T-helper 2 cell treated with Interferon-gamma antibody and Interleukin-4, amounts not matched to agents 100 ng/mL and 5 ng/mL, for 36 hours (primary cell): Measurements from ENCODE around the gene TWF2. TPM values are rescaled to one million over a fixed set of nuclear protein-coding genes. Genes with fewer than 3 reads are reported as not detected.

ENCODE experiments used
- intact Hi-C: fragments of 100-400 bp; cut with micrococcal nuclease; formaldehyde crosslinking; loops from one replicate; pipeline ENCODE4 v1.15.1; 2023
- total RNA-seq: library from RNA; stranded (reverse); gene quantifications from 2 replicates; pipeline ENCODE4 v1.2.3, GENCODE V29; 2022

The TWF2 gene
- total RNA-seq, 1 donor from 2014 or later, result 109 TPM

DNA sequence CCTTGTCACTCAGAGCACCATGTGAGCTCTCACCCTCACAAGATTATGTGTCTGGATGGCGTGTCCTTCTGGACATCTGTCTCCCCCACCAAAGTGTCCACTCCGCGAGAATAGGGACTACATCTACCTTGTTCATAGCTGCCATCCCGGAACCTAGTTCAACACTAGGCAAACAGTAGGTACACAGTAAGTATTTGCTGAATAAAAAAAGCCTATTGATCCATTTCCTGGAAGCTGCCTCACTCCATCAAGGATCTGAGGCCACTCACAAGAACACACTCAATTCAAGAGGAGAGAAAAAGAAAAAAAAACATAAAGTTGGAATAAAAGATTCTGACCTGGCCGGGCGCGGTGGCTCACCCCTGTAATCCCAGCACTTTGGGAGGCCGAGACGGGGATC lies 52.2 kb downstream of the TWF2 start:
- intact Hi-C loops, result no loop called here

GRCh38 chr3:52185837-52186236 lies 53.1 kb downstream of the TWF2 start:
- intact Hi-C loops, result no loop called here

DNA sequence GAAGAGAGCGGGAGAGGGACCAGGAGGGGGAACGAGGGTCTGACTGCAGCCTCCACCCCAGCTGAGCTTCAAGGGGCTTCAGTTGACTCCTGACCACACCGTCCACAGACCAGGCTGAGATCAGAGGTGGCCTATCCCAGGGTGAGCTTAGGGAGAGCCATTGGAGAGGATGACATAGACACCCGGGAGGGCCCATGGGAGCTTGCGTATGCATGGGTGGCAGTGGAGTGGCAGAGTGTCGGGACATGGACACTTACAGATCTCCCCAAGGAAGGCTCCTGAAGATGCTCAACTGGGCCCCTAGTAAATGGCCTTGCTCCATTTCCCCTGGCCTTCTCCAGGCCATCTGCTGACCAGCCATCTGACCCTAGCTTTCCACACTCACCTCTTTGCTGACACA lies 53.6 kb downstream of the TWF2 start:
- intact Hi-C loops, result no loop called here

- intact Hi-C loops, result no loop called here
These were observed 54.3 kb downstream of the TWF2 start for GRCh38 chr3:52184690-52185089.

GRCh38 chr3:52183786-52184445 lies 55.0 kb downstream of the TWF2 start:
- intact Hi-C loops, result no loop called here

- intact Hi-C loops, result no loop called here
These were observed 56.3 kb downstream of the TWF2 start for GRCh38 chr3:52182691-52183090.

DNA sequence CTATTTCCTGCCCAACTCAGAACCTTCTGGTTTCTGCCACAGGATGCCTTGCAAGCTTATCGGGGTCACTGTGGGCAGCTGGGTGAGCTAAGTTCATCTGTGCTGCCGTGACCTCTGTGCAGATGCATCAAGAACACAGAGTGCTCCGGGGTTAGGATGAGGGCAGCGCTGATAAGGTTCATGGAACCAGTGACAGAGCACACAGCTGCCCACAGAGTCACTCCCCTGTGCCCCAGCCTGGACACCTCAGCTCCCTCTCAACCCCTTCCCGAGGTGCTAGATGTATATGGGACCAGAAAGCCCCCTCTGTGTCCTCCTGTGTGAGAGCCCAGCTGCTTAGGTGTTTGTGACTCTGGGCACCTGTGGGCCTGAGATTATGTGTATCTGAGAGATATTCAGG lies 56.8 kb downstream of the TWF2 start:
- intact Hi-C loops, result no loop called here

- intact Hi-C loops, result no loop called here
These were observed 57.4 kb downstream of the TWF2 start for GRCh38 chr3:52181543-52181942.

Other genes starting within 250 kb of the TWF2 start
- 1,352 and 1,360 TPM in 2 replicates for gene RPL29, start 243.3 kb downstream of the TWF2 start, total RNA-seq
- gene DUSP7, start 182.6 kb downstream of the TWF2 start, total RNA-seq, result 42.4 and 43.7 TPM in 2 replicates
- 28.4 and 28.9 TPM in 2 replicates for gene POC1A, start 84.7 kb downstream of the TWF2 start, total RNA-seq
- 74.4 and 77.3 TPM in 2 replicates for gene ALAS1, start 41.0 kb downstream of the TWF2 start, total RNA-seq
- gene TLR9, start 13.5 kb downstream of the TWF2 start, total RNA-seq, result 0.25 TPM in 1 of 2 replicates, not detected in the other
- gene PPM1M, start 6.6 kb upstream of the TWF2 start, total RNA-seq, result 59.5 and 60.2 TPM in 2 replicates
- gene WDR82, start 39.5 kb upstream of the TWF2 start, total RNA-seq, result 127 and 129 TPM in 2 replicates
- 21.6 and 22.0 TPM in 2 replicates for gene GLYCTK, start 48.7 kb upstream of the TWF2 start, total RNA-seq
- gene DNAH1, start 77.2 kb upstream of the TWF2 start, total RNA-seq, result 25.5 and 25.9 TPM in 2 replicates
- 91.0 and 96.8 TPM in 2 replicates for gene BAP1, start 170.8 kb upstream of the TWF2 start, total RNA-seq
- gene PHF7, start 171.5 kb upstream of the TWF2 start, total RNA-seq, result 12.6 and 13.5 TPM in 2 replicates
- 0.16 and 0.23 TPM in 2 replicates for gene SEMA3G, start 205.9 kb upstream of the TWF2 start, total RNA-seq
- gene TNNC1, start 214.9 kb upstream of the TWF2 start, total RNA-seq, result 0.23 and 0.27 TPM in 2 replicates
- gene NISCH, start 216.4 kb upstream of the TWF2 start, total RNA-seq, result 79.6 and 83.0 TPM in 2 replicates